ENCODE results near the gene DGKI. TPM values are rescaled to one million over a fixed set of nuclear protein-coding genes. Genes with fewer than 3 reads are reported as not detected.

DGKI gene
- polyA plus RNA-seq, 2 of the 4 experiments (the other 2 are of a cell fraction) = 0.05 to 0.08 TPM

- TF ChIP-seq JUNB (IDR thresholded peaks at IDR 0.05) (no peak), HOXB13 (CRISPR knock-in tag; IDR thresholded peaks at IDR 0.05; ENCODE audit: low read depth) (no peak), HOXA7 (CRISPR knock-in tag; IDR thresholded peaks at IDR 0.05) (no peak), PHF8 (IDR thresholded peaks at IDR 0.05; ENCODE audit: borderline replicate concordance, low read depth) (no peak), NFE2L2 (conservative IDR thresholded peaks at IDR 0.05; ENCODE audit: low read length) (no peak), HEYL (CRISPR knock-in tag; IDR thresholded peaks at IDR 0.05) (no peak), CTCF (IDR thresholded peaks at IDR 0.05) (no peak), MYC (IDR thresholded peaks at IDR 0.05; ENCODE audit: borderline replicate concordance, low read length) (no peak), FOSB (CRISPR knock-in tag; IDR thresholded peaks at IDR 0.05) (no peak), RARB (CRISPR knock-in tag; IDR thresholded peaks at IDR 0.05) (no peak), CEBPB (IDR thresholded peaks at IDR 0.05) (no peak), TP53 (CRISPR knock-in tag; IDR thresholded peaks at IDR 0.05) (no peak), USF2 (IDR thresholded peaks at IDR 0.05) (no peak), FOXS1 (CRISPR knock-in tag; IDR thresholded peaks at IDR 0.05) (no peak), CHD4 (IDR thresholded peaks at IDR 0.05; ENCODE audit: borderline replicate concordance) (no peak), KDM5A (IDR thresholded peaks at IDR 0.05) (no peak), RCOR1 (IDR thresholded peaks at IDR 0.05; ENCODE audit: low read depth, low read length) (no peak), TFCP2L1 (CRISPR knock-in tag; IDR thresholded peaks at IDR 0.05) (no peak), EHF (CRISPR knock-in tag; IDR thresholded peaks at IDR 0.05) (no peak), ZSCAN20 (CRISPR knock-in tag; IDR thresholded peaks at IDR 0.05) (no peak)
- CTCF ChIA-PET = no interaction called here
- Histone ChIP-seq H3K4me1 (no peaks in the 10 kb centered on the region), H3K4me3 (no peak overlapping the region), H3K27ac (no peak overlapping the region), H3K4me2 (no peak overlapping the region), H3K9me3 (no peaks in the 10 kb centered on the region)
- no peak for DNase-seq (ENCODE audit: low read depth in 1 of 2, low spot score in 1 of 2)
- 5% methylated on average over 11 of the region's 11 CpGs for WGBS (ENCODE audit: missing lambda C conversion rate)
- no peak for FAIRE-seq
- POLR2A ChIA-PET = no interaction called here
- ATAC-seq = peak in 1 of 2 experiments; percentile 18; a peak in 1 of 6 replicates
These were observed 92.6 kb downstream of the DGKI start for GRCh38 chr7:137753948-137754851.

GRCh38 chr7:137753575-137753947, 93.2 kb downstream of the DGKI start:
- no peak for DNase-seq (ENCODE audit: low read depth in 1 of 2, low spot score in 1 of 2)
- ChIA-PET CTCF (no interaction called here), POLR2A (no interaction called here)
- H3K4me1 ChIP-seq = no peaks in the 10 kb centered on the region
- no peak overlapping the region for H3K4me2 ChIP-seq
- FAIRE-seq = no peak
- no peak overlapping the region for H3K27ac ChIP-seq
- TF ChIP-seq HOXB13 (CRISPR knock-in tag; IDR thresholded peaks at IDR 0.05; ENCODE audit: low read depth) = no peak
- no peak for TF ChIP-seq EP300 (IDR thresholded peaks at IDR 0.05)
- TF ChIP-seq ELK1 (IDR thresholded peaks at IDR 0.05; ENCODE audit: low read depth, low read length) = no peak
- TF ChIP-seq CBX2 (IDR thresholded peaks at IDR 0.05; ENCODE audit: borderline replicate concordance, low read depth) = no peak
- no peak for TF ChIP-seq PBX3 (IDR thresholded peaks at IDR 0.05)
- TF ChIP-seq FOSL2 (IDR thresholded peaks at IDR 0.05) = no peak
- TF ChIP-seq FOSL2 (CRISPR knock-in tag; IDR thresholded peaks at IDR 0.05) = no peak
- TF ChIP-seq MAX (IDR thresholded peaks at IDR 0.05) = no peak
- TF ChIP-seq FOSB (CRISPR knock-in tag; IDR thresholded peaks at IDR 0.05) = no peak
- no peak for TF ChIP-seq BHLHE40 (IDR thresholded peaks at IDR 0.05; ENCODE audit: low read depth, low read length)
- no peak for TF ChIP-seq JUN (IDR thresholded peaks at IDR 0.05)
- TF ChIP-seq KDM5A (IDR thresholded peaks at IDR 0.05) = no peak
- TF ChIP-seq MYC (IDR thresholded peaks at IDR 0.05; ENCODE audit: borderline replicate concordance, low read length) = no peak
- no peak for TF ChIP-seq FOXS1 (CRISPR knock-in tag; IDR thresholded peaks at IDR 0.05)
- TF ChIP-seq HOXB5 (CRISPR knock-in tag; IDR thresholded peaks at IDR 0.05) = no peak
- TF ChIP-seq MAZ (IDR thresholded peaks at IDR 0.05; ENCODE audit: borderline replicate concordance, low read depth, low read length) = no peak
- no peak for TF ChIP-seq RCOR1 (IDR thresholded peaks at IDR 0.05; ENCODE audit: low read depth, low read length)
- TF ChIP-seq ZC3H11A (IDR thresholded peaks at IDR 0.05) = no peak
- WGBS (ENCODE audit: missing lambda C conversion rate) = 6% methylated on average over 3 of the region's 3 CpGs
- ATAC-seq = no peak
- no peaks in the 10 kb centered on the region for H3K9me3 ChIP-seq
- no peak overlapping the region for H3K4me3 ChIP-seq
